Pancreas (tissue), 10 donors: ENCODE results near the gene SSNA1. TPM values are rescaled to one million over a fixed set of nuclear protein-coding genes. Genes with fewer than 3 reads are reported as not detected.
"Not testable (repeated sequence)": the region's sequence is repeated elsewhere in the genome, so short reads cannot be mapped to it uniquely, and the experiment has no call there.

ENCODE experiments used
- ATAC-seq, 4 donors: fragments of 200-7000 bp; cut with Tn5 transposase; one replicate each; pipeline versions ENCODE4 v1.8.0 to v1.9.1; 2020; ENCODE audit warnings: mild to moderate bottlenecking in 4 of 4, moderate library complexity in 4 of 4
- DNase-seq, 6 donors: peaks; one replicate each; pipeline ENCODE4 v3.0.0-alpha.2; 2020
- FAIRE-seq: peaks from 2 replicates; lab custom pipeline; 2012; peaks lifted over from hg19 to GRCh38; lab: Jason Lieb, UNC
- H3K27ac ChIP-seq, 4 donors: fragments of 200-600 bp; sonication (generic); 1 replicate in 3 of 4; 2 replicates in 1 of 4; pipeline versions ENCODE4 v1.5.0 to v1.8.0; 2020
- H3K27me3 ChIP-seq, 4 donors: fragments of 200-600 bp; one replicate each; pipeline ENCODE4 v1.8.0; 2021
- H3K36me3 ChIP-seq, 3 donors: fragments of 200-600 bp; sonication (generic) in 1 of 3; one replicate each; pipeline versions ENCODE4 v1.5.0 to v1.8.0; 2020 to 2021
- H3K4me1 ChIP-seq, 3 donors: fragments of 200-600 bp; one replicate each; pipeline ENCODE4 v1.8.0; 2021
- H3K4me3 ChIP-seq, 4 donors: fragments of 200-600 bp; sonication (generic) in 2 of 4; one replicate each; pipeline versions ENCODE4 v1.5.0 to v1.8.0; 2020 to 2021
- H3K9me3 ChIP-seq, 4 donors: fragments of 200-600 bp; one replicate each; pipeline ENCODE4 v1.8.0; 2021
- WGBS, 2 donors: extraction: QIAGEN DNeasy Blood & Tissue Kit; methylation state at CpG; one replicate each; pipeline ENCODE4 v1.1.7; 2013; 5-methylcytosine and 5-hydroxymethylcytosine counted together
- intact Hi-C, 3 donors: fragments of 100-400 bp; cut with DNase I; formaldehyde crosslinking; loops; one replicate each; pipeline versions ENCODE4 v1.11.1 to v1.14.2; 2022
- polyA plus RNA-seq, 2 donors: library from polyadenylated mRNA; stranded (reverse); fragments of 200-250 nt; gene quantifications; one replicate each; pipeline ENCODE4 v1.2.3, GENCODE V29; 2013
- total RNA-seq, 6 donors: library from RNA; stranded (reverse); fragmentation: NEBNext Ultra II Directional in 4 of 6; extraction: Animal tissue kit (Norgen Biotek cat#: 25700) in 4 of 6; gene quantifications; one replicate each; pipeline versions ENCODE4 v1.2.1 to v1.2.4, GENCODE V29; 2021 to 2023
- TF ChIP-seq, protein P1 (sequence below), 4 donors: fragments of 200-600 bp; sonication (generic) in 3 of 4; IDR thresholded peaks; one replicate each; pipeline versions ENCODE4 v1.5.0 to v1.8.0; 2021; ENCODE audit warnings: antibody characterized with exemption in 4 of 4
- donor health status: healthy with polysubstance abuse.
- donor health status: DM: no; HTN: no; CAD: no; lungs with moderate emphysema.
- donor health status: DM: no; HTN: no; CAD: no.
- donor health status: control.
- donor health status: control.
- donor health status: Bipolar disorder and iron deficiency.
- donor health status: DM: yes; HTN: yes; CAD: no.
- donor health status: DM: no; HTN: no; CAD: no.
- donor health status: DM: no; HTN: no; CAD: no.
- donor health status: DM: yes; HTN: yes; CAD: no.

Gene SSNA1
- total and polyA plus RNA-seq, 8 donors, result 30.8 to 81.0 (median 41.1) TPM

DNA sequence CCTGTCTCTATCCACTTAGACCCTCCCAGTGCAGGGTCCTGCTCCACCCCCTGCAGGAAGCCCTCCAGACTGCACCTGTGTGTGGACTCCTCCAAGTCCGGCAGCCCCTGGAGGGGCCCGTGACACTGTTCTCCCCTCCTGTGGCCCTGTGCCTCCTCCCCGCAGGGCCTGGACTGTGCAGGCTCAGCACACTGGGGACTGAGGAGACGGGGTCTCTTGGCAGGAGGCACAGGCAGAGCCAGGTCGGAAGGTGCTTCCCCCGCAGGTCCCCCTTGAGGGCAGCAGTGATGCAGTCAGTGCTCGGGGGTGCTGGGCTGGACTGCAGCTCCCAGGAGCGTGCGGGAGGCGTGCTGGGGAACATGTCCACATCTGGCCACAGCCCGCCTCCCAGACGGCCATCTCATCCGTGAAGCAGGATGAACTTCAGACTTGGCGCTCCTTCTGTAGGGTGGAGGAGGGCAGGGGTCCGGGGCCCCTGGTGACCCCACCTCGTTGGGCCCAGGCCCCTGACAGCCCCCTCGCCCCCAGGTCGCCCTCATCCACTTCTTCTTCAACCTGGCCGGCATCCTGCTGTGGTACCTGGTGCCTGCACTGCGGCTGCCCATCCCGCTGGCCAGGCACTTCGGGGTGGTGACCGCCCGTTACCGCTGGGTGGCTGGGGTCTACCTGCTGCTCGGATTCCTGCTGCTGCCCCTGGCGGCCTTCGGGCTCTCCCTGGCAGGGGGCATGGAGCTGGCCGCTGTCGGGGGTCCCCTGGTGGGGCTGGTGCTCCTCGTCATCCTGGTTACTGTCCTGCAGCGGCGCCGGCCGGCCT lies 47.2 kb downstream of the SSNA1 start:
- WGBS, 2 donors, result 57 to 62% methylated on average over 25 to 35 of the region's 35 CpGs
- no peak for ATAC-seq
- no peak for DNase-seq
- no peak for FAIRE-seq
- Histone ChIP-seq H3K27ac (no peak overlapping the region), H3K4me3 (no peak overlapping the region), H3K36me3 (no peaks in the 10 kb centered on the region), H3K27me3 (no peaks in the 10 kb centered on the region), H3K4me1 (peaks cover 5 to 19% (median 10%) of the 10 kb centered on the region in 3 donors), H3K9me3 (no peaks in the 10 kb centered on the region)
- intact Hi-C loops, result loop anchor here in 2 of 3 donors (5.0 to 10.0 kb wide), 2 partner anchors 43 to 121 kb away; partner anchors contain the start of gene DPP7 (in 1 of the 2)
- TF ChIP-seq, protein P1, sequence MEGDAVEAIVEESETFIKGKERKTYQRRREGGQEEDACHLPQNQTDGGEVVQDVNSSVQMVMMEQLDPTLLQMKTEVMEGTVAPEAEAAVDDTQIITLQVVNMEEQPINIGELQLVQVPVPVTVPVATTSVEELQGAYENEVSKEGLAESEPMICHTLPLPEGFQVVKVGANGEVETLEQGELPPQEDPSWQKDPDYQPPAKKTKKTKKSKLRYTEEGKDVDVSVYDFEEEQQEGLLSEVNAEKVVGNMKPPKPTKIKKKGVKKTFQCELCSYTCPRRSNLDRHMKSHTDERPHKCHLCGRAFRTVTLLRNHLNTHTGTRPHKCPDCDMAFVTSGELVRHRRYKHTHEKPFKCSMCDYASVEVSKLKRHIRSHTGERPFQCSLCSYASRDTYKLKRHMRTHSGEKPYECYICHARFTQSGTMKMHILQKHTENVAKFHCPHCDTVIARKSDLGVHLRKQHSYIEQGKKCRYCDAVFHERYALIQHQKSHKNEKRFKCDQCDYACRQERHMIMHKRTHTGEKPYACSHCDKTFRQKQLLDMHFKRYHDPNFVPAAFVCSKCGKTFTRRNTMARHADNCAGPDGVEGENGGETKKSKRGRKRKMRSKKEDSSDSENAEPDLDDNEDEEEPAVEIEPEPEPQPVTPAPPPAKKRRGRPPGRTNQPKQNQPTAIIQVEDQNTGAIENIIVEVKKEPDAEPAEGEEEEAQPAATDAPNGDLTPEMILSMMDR (IDR thresholded peaks at IDR 0.05), result no peak

DNA sequence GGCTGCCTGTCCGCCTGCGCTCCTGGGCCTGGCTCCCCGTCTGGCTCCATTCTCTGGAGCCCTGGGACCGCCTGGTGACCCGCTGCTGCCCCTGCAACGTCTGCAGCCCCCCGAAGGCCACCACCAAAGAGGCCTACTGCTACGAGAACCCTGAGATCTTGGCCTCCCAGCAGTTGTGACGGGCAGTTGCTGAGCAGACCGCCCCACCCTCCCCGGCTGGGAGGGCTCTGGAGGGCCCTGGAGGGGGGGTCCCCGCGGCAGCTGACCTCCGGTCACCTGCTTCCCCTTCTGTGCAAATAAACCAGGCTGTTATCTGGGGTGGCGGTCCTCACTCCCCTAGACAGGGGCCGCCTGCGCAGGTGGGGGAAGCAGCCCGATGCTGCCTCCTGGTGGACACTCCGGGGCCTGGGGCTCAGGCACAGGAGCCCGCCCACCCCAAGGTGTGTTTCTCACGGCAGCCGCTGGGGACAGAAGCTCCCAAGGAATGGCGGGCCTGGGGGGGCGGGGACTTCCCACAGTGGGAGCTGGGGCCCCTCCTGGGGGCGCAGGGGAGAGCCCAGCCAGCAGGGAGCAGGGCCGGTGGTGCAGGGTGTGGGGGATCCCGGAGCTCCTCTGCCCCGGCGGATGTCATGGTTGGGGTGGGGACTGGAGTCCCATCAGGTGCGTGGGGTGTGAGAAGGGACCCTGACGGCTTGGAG lies 47.9 kb downstream of the SSNA1 start:
- Histone ChIP-seq H3K4me1 (peaks cover 5 to 19% (median 10%) of the 10 kb centered on the region in 3 donors), H3K4me3 (peak overlapping the region in 1 of 4 donors; percentile 6), H3K36me3 (no peaks in the 10 kb centered on the region), H3K27me3 (no peaks in the 10 kb centered on the region), H3K9me3 (no peaks in the 10 kb centered on the region), H3K27ac (no peak overlapping the region)
- ATAC-seq (peak; percentile 39 to 68 (median 64)), DNase-seq (peak; percentile 82 to 97 (median 92)), FAIRE-seq (no peak)
- intact Hi-C loops, result loop anchor here in 2 of 3 donors (5.0 to 10.0 kb wide), 2 partner anchors 44 to 122 kb away; partner anchors contain the start of gene DPP7 (in 1 of the 2)
- TF ChIP-seq, protein P1 (IDR thresholded peaks at IDR 0.05), result peak; percentile 99 to 100 (median 100)
- 7 to 14% methylated on average over 23 to 31 of the region's 31 CpGs for WGBS, 2 donors

DNA sequence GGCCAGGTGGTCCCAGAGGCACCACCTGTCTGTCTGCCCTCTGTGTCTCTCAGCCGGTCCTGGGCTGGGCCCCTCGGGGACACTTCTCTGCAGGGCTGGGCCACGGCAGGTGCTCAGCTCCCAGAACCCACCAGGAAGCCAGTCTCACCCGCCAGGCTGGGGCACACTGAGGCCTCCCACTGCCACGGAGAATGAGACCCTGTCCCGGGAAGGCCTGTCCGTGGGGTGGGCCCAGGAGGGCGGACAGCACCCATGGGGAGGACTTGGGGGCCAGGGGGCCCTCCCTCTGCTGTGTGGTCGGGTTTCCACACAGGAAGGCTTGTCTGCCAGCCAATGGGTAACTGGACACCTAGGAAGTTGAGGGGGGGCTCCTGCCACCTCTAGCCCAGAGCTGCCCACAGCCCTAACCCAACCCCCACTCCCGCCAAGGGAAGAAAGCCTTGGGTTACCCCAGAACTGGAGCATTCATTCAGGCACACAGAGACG lies 48.5 kb downstream of the SSNA1 start:
- no peak for FAIRE-seq
- DNase-seq, result peak in 1 of 6 donors; percentile 36
- no peak for ATAC-seq
- TF ChIP-seq, protein P1 (IDR thresholded peaks at IDR 0.05), result no peak
- Histone ChIP-seq H3K9me3 (no peaks in the 10 kb centered on the region), H3K27ac (no peak overlapping the region), H3K27me3 (no peaks in the 10 kb centered on the region), H3K36me3 (no peaks in the 10 kb centered on the region), H3K4me1 (peaks cover 5 to 19% (median 10%) of the 10 kb centered on the region in 3 donors), H3K4me3 (peak overlapping the region in 1 of 4 donors; percentile 6)
- intact Hi-C loops, result loop anchor here in 2 of 3 donors (5.0 to 10.0 kb wide), 2 partner anchors 45 to 122 kb away; partner anchors contain the start of gene DPP7 (in 1 of the 2)
- 29 to 34% methylated on average over 11 of the region's 11 CpGs for WGBS, 2 donors

DNA sequence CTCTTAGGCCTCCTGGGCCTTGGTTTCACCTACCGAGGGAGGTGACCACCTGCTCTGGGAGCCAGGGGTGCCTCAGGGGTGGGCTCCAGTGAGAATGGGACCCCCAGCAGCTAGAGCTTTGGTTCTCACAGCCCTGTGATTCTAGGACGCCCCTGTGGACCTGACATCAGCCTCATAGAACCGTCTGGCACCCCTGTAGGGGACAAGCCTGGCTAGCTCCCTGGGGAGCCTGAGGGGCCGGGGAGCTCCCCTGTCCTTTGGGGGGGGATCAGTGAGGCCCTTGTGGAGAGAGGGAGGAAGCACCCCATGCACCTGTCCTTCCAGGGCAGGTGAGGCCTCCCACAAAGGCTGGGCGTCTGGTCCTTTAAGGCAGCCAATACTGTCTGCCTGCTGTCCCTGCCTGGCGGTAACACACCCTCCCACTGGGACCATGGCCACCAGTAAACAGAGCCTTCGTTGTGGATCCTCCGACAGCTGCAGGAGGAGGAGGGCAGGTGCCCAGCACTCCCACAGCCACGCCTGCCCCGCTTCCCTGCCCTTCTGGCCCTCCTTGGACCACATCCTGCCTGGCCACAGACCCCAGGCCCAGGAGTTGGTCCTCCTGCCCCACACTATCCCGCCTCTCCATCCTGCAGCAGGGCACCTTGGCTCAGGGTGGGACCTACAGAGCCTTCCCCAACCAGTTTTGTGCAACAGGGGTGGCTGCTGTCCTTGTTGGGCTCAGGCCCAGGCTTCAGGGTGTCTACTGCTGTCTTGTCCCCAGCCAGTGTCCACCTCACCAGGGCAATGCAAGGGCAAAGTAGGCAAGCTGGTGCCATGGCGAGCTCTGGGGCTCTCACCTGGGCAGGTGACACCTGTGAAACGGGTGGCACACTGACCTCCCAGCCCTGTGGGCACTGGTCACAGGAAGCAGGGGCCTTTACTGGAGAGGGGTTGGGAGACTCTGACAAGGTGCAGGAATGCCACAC lies 49.6 kb downstream of the SSNA1 start:
- H3K4me1 ChIP-seq, result peaks cover 10 to 25% (median 11%) of the 10 kb centered on the region in 3 donors
- 46 to 47% methylated on average over 13 of the region's 13 CpGs for WGBS, 2 donors
- H3K27ac ChIP-seq, result peak overlapping the region in 3 of 4 donors; percentile 31 to 60 (median 39)

DNA sequence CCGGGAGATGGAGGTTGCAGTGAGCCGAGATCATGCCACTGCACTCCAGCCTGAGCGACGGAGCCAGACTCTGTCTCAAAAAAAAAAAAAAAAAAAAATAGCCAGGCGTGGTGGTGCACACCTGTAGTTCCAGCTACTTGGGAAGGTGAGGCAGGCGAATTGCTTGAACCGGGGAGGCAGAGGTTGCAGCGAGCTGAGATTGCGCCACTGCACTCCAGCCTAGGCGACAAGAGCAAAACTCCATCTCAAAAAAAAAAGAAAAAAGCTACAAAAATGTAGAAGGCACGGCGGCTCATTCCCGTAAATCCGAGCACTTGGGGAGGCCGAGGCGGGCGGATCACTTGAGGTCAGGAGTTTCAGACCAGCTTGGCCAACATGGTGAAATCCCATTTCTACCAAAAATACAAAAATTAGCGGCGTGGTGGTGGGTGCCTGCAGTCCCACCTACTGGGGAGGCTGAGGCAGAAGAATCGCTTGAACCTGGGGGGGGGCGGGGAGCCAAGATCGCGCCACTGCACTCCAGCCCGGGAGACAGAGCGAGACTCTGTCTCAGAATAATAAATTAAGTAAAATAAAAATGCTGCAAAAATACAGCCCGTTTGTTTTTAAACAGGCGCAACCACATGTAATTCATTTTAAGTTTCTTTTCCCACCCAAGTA lies 51.2 kb downstream of the SSNA1 start:
- DNase-seq, FAIRE-seq, H3K9me3 ChIP-seq, ATAC-seq, H3K27me3 ChIP-seq: not testable (repeated sequence)
- Histone ChIP-seq H3K36me3 (peaks cover 7 to 11% (median 8%) of the 10 kb centered on the region in 3 donors), H3K27ac (peak overlapping the region; percentile 95 to 96 (median 96)), H3K4me1 (peaks cover 10 to 32% (median 23%) of the 10 kb centered on the region in 3 donors), H3K4me3 (peak overlapping the region; percentile 61 to 90 (median 72))
- 51 to 56% methylated on average over 26 to 27 of the region's 27 CpGs for WGBS, 2 donors
- intact Hi-C loops, result loop anchor here in 2 of 3 donors (5.0 to 10.0 kb wide), 2 partner anchors 47 to 125 kb away; partner anchors contain the start of gene DPP7 (in 1 of the 2)

More for the DNA sequence above, 49.6 kb downstream of the SSNA1 start:
- Histone ChIP-seq H3K4me3 (no peak overlapping the region), H3K36me3 (peaks cover 3 to 6% (median 5%) of the 10 kb centered on the region in 3 donors), H3K9me3 (no peaks in the 10 kb centered on the region), H3K27me3 (no peaks in the 10 kb centered on the region)
- intact Hi-C loops, result loop anchor here in 2 of 3 donors (5.0 to 10.0 kb wide), 2 partner anchors 46 to 123 kb away; partner anchors contain the start of gene DPP7 (in 1 of the 2)
- no peak for ATAC-seq
- FAIRE-seq, result no peak
- peak in 1 of 6 donors; percentile 51 for DNase-seq
- TF ChIP-seq, protein P1 (IDR thresholded peaks at IDR 0.05), result no peak
